Lung (tissue), 16 donors: ENCODE data around the gene F2. TPM values are rescaled to one million over a fixed set of nuclear protein-coding genes. Genes with fewer than 3 reads are reported as not detected.
"Not testable (repeated sequence)": the region's sequence is repeated elsewhere in the genome, so short reads cannot be mapped to it uniquely, and the experiment has no call there.

Source experiments
- ATAC-seq: fragments of 200-7000 bp; cut with Tn5 transposase; one replicate; pipeline ENCODE4 v1.9.1; 2020; ENCODE audit warnings: moderate number of reproducible peaks; ENCODE audit not compliant: insufficient read depth, low FRiP score
- DNase-seq, 3 donors: peaks; one replicate each; pipeline ENCODE4 v3.0.0-alpha.2; 2013 to 2017
- H3K27ac ChIP-seq, 2 donors: one replicate each; pipeline ENCODE4 v1.5.1; 2013; ENCODE audit warnings: mild to moderate bottlenecking in 2 of 2, moderate library complexity in 2 of 2, control low read depth in 1 of 2, inconsistent platforms in 1 of 2, low read depth in 1 of 2, low read length in 1 of 2
- H3K27me3 ChIP-seq, 3 donors: one replicate each; pipeline ENCODE4 v1.5.1; 2013; ENCODE audit warnings: low read length in 2 of 3; ENCODE audit not compliant: control insufficient read depth in 3 of 3, insufficient read depth in 3 of 3
- H3K36me3 ChIP-seq, 4 donors: one replicate each; pipeline ENCODE4 v1.5.1; 2013; ENCODE audit warnings: low read length in 4 of 4, mild to moderate bottlenecking in 1 of 4, moderate library complexity in 1 of 4; ENCODE audit not compliant: control insufficient read depth in 4 of 4, insufficient read depth in 4 of 4
- H3K4me1 ChIP-seq, 5 donors: one replicate each; pipeline ENCODE4 v1.5.1; 2013; ENCODE audit warnings: low read length in 5 of 5, mild to moderate bottlenecking in 2 of 5, moderate library complexity in 1 of 5; ENCODE audit not compliant: control insufficient read depth in 5 of 5, insufficient read depth in 5 of 5
- H3K4me3 ChIP-seq: one replicate; pipeline ENCODE4 v1.5.1; 2013; ENCODE audit warnings: mild to moderate bottlenecking, control low read depth, moderate library complexity
- H3K9ac ChIP-seq, 2 donors: one replicate each; pipeline ENCODE4 v1.5.1; 2013; ENCODE audit warnings: low read length in 2 of 2, control low read depth in 1 of 2; ENCODE audit not compliant: insufficient read depth in 1 of 2
- H3K9me3 ChIP-seq, 4 donors: one replicate each; pipeline ENCODE4 v1.5.1; 2013; ENCODE audit warnings: low read length in 3 of 4, mild to moderate bottlenecking in 1 of 4, moderate library complexity in 1 of 4; ENCODE audit not compliant: control insufficient read depth in 4 of 4, insufficient read depth in 3 of 4
- CTCF ChIP-seq: IDR thresholded peaks from 2 replicates; pipeline ENCODE4 v1.5.1; 2012; ENCODE audit warnings: mild to moderate bottlenecking; ENCODE audit errors: control extremely low read depth, extremely low read depth
- WGBS, 2 donors: extraction: QIAGEN DNeasy Blood & Tissue Kit; methylation state at CpG; one replicate each; pipeline ENCODE4 v1.1.7; 2013; 5-methylcytosine and 5-hydroxymethylcytosine counted together
- long read RNA-seq, 5 donors: transcript quantifications; one replicate each; lab custom pipeline, GENCODE V29; 2026
- polyA plus RNA-seq, 2 donors: library from polyadenylated mRNA; stranded (reverse); fragments of 200-250 nt; gene quantifications; one replicate each; pipeline ENCODE4 v1.2.1, GENCODE V29; 2013
- total RNA-seq, 2 donors: library from RNA; depleted of rRNA in 1 of 2; stranded (reverse); fragments of >200 nt in 1 of 2; gene quantifications; one replicate each; pipeline ENCODE4 v1.2.1, GENCODE V29; 2014 to 2021
- donor health status: control.
- donor health status: control.
- donor health status: Bipolar disorder and iron deficiency.
- donor health status: healthy.
- donor health status: DM: yes; HTN: yes; CAD: no.

Gene F2
- total RNA-seq: under 1 TPM; 0.26 to 0.40 TPM
- under 1 TPM in 1 of 2 donors, not detected in 1; 0.01 TPM for polyA plus RNA-seq
- long read RNA-seq, donor 1: 0 reads
- long read RNA-seq, donor 2: 0 reads
- long read RNA-seq, donor 3: 0 reads
- long read RNA-seq, donor 4: 0 reads
- long read RNA-seq, donor 5, partial matches to known transcripts: 6 of 6 reads
- long read RNA-seq, donor 5, other reads (novel, unspliced or antisense): 0 of 6 reads

GRCh38 chr11:46719048-46719542 is at the start of gene F2:
Gene F2 (plus strand): TSS chr11:46719213. CDS start chr11:46719236, 23 bp downstream.
- TF ChIP-seq CTCF: no peak
- DNase-seq (no peak), ATAC-seq (no peak)
- H3K36me3 ChIP-seq: no peaks in the 10 kb centered on the region
- H3K27me3 ChIP-seq: no peaks in the 10 kb centered on the region
- WGBS, 2 donors: 89 to 94% methylated on average over 7 of the region's 7 CpGs
- no peak within 1 kb of the TSS for H3K9ac ChIP-seq
- H3K4me3 ChIP-seq: no peak within 1 kb of the TSS
- no peaks in the 10 kb centered on the region for H3K9me3 ChIP-seq
- H3K27ac ChIP-seq: no peak within 1 kb of the TSS
- H3K4me1 ChIP-seq: peaks cover 0 to 5% (median 0%) of the 10 kb centered on the region in 5 donors

DNA sequence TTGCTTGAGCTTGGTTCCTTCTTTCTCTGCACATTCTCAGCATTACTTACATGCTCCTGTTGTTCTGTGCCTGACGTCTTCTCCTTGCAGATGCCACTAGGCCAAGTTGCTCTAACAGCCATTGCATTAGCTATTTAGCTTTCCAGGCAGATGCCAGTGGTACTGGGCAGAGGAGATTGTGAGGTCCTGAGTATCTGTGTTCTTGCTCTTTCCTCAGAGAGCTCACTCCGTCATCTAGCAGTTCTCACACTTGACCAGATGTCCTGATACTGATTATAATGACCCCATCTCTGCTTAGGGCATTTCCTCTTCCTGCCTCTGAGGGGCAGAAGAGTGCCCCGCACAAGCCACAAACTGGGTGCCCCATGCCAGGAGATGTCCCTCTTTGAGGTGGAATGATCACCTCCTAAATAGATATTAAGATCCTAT is 49.3 kb upstream of the F2 start:
- Histone ChIP-seq H3K9me3 (no peaks in the 10 kb centered on the region), H3K36me3 (peaks cover 31 to 66% (median 48%) of the 10 kb centered on the region in 4 donors), H3K4me1 (peaks cover 0 to 22% (median 5%) of the 10 kb centered on the region in 5 donors), H3K9ac (no peak overlapping the region), H3K27me3 (no peaks in the 10 kb centered on the region), H3K4me3 (no peak overlapping the region), H3K27ac (no peak overlapping the region)
- DNase-seq (no peak), ATAC-seq (no peak)
- no peak for TF ChIP-seq CTCF
- WGBS, 2 donors: 40 to 57% methylated on average over 3 of the region's 3 CpGs

DNA sequence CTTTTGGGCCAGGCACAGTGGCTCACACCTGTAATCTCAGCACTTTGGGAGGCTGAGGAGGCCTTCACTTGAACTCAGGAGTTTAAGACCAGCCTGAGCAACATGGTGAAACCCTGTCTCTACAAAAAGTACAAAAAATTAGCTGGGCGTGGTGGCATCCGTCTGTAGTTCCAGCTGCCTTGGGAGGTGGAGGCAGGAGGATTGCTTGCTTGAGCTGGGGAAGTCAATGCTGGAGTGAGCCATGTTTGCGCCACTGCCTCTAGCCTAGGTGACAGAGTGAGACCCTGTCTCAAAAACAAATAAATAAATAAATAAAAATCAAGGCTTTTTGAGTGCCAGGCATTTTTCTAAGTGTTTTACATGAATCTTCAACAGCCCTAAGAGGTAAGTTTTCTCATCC is 48.5 kb upstream of the F2 start:
- WGBS, 2 donors: 66 to 77% methylated on average over 3 of the region's 3 CpGs

DNA sequence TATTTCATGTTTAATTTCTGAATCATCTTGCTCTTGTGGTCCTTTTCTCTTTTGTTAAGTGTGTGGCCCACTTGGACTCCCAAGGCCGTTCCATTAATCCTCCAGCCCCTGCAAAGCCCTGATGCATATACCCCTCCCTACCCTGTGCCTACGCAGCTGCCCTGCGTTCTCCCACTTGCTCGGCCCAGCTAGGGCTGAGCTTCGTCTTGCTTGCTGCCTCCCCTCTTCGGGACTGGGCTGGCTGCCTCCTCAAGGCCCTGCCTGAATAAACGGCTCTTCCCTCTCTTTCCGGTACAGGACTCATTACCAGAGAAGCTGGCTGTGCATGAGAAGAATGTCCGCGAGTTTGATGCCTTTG is 47.1 kb upstream of the F2 start:
- DNase-seq (no peak), ATAC-seq (no peak)
- Histone ChIP-seq H3K9ac (no peak overlapping the region), H3K36me3 (peaks cover 29 to 56% (median 35%) of the 10 kb centered on the region in 4 donors), H3K4me3 (no peak overlapping the region), H3K27ac (peak overlapping the region in 1 of 2 donors; percentile 23), H3K27me3 (no peaks in the 10 kb centered on the region), H3K9me3 (no peaks in the 10 kb centered on the region), H3K4me1 (peaks cover 7 to 25% (median 11%) of the 10 kb centered on the region in 5 donors)
- 87 to 88% methylated on average over 10 of the region's 10 CpGs for WGBS, 2 donors
- TF ChIP-seq CTCF: no peak

More for the DNA sequence above, 48.5 kb upstream of the F2 start:
- H3K27me3 ChIP-seq, H3K9me3 ChIP-seq, H3K4me3 ChIP-seq, DNase-seq, ATAC-seq, H3K27ac ChIP-seq, H3K9ac ChIP-seq: not testable (repeated sequence)
- Histone ChIP-seq H3K4me1 (peaks cover 2 to 30% (median 8%) of the 10 kb centered on the region in 5 donors), H3K36me3 (peaks cover 29 to 59% (median 42%) of the 10 kb centered on the region in 4 donors)
